NCI-H526 (cell line): ENCODE measurements around the gene MT1HL1.

ENCODE experiments used
- DNase-seq, 2 experiments: peaks; one replicate each; lab custom pipeline; 2025; lab: John Stamatoyannopoulos, UW

MT1HL1 gene

GRCh38 chr1:236975461-236975860, 28.8 kb downstream of the MT1HL1 start:
- DNase-seq: no peak

GRCh38 chr1:236974025-236974424, 30.2 kb downstream of the MT1HL1 start:
- peak in 1 of 2 experiments; percentile 0 for DNase-seq

- DNase-seq: no peak
Measured at GRCh38 chr1:236966636-236967035, 37.6 kb downstream of the MT1HL1 start.

- no peak for DNase-seq
Measured at GRCh38 chr1:236963920-236964319, 40.3 kb downstream of the MT1HL1 start.

- no peak for DNase-seq
Measured at GRCh38 chr1:236959112-236959511, 45.1 kb downstream of the MT1HL1 start.

GRCh38 chr1:236957235-236957634, 47.0 kb downstream of the MT1HL1 start:
- DNase-seq: no peak
